K562 (cell line): Measurements from ENCODE around the gene GBP5. TPM values are rescaled to one million over a fixed set of nuclear protein-coding genes. Genes with fewer than 3 reads are reported as not detected.

Experiments used
- ATAC-seq: fragments of 200-7000 bp; cut with Tn5 transposase; 3 replicates; pipeline ENCODE4 v1.9.1; 2020; ENCODE audit warnings: moderate library complexity
- BruUV-seq: library from RNA; stranded (reverse); fragments of 400-500 nt; replicated peaks from 2 replicates; lab custom pipeline; 2021; lab: Mats Ljungman, UMichigan
- CTCF ChIA-PET: fragments of 300-600 bp; formaldehyde crosslinking; extraction: SDS; loops from one replicate; lab custom pipeline; 2021; ENCODE audit warnings: low intra/inter-chr PET ratio; lab: Yijun Ruan, JAX
- POLR2A ChIA-PET: fragments of 300-600, 350-650 bp; sonication (Branson Sonifier 250); formaldehyde crosslinking; extraction: SDS; loops from one replicate; lab custom pipeline; 2021; ENCODE audit warnings: antibody characterized with exemption, inconsistent platforms; lab: Yijun Ruan, JAX
- DNase-seq, 4 experiments: peaks; one replicate each; pipeline versions ENCODE4 v3.0.0 to v3.0.0-alpha.2; 2011 to 2018; ENCODE audit warnings: low spot score in 3 of 4, mixed read lengths in 3 of 4; ENCODE audit errors: extremely low read depth in 1 of 4
- FAIRE-seq: peaks from 2 replicates; lab custom pipeline; 2011; peaks lifted over from hg19 to GRCh38; lab: Jason Lieb, UNC
- H2AFZ ChIP-seq: 2 replicates; pipeline ENCODE4 v1.6.0; 2011; ENCODE audit warnings: low read depth, low read length, control low read depth, inconsistent platforms
- H3K27ac ChIP-seq: fragments of 200-600 bp; 3 replicates; pipeline ENCODE4 v1.8.0; 2011; ENCODE audit warnings: low read depth, mild to moderate bottlenecking, control low read depth, inconsistent platforms, low read length, moderate library complexity, mixed read lengths; ENCODE audit errors: extremely low read depth
- H3K27me3 ChIP-seq, 2 experiments: fragments of 300-600 bp in 1 of 2; 2 replicates in 1 of 2; 3 replicates in 1 of 2; pipeline versions ENCODE4 v1.6.0 to v1.8.0; 2011; ENCODE audit warnings: inconsistent platforms in 2 of 2, low read length in 2 of 2, mild to moderate bottlenecking in 1 of 2, mixed read lengths in 1 of 2, moderate library complexity in 1 of 2; ENCODE audit not compliant: control insufficient read depth in 2 of 2, insufficient read depth in 2 of 2
- H3K36me3 ChIP-seq: fragments of 300-600 bp; 3 replicates; pipeline ENCODE4 v1.8.0; 2011; ENCODE audit warnings: mild to moderate bottlenecking, low read length, inconsistent platforms; ENCODE audit not compliant: control insufficient read depth, insufficient read depth
- H3K4me1 ChIP-seq, 2 experiments: fragments of 200-600 bp in 1 of 2; replicated peaks in 1 of 2; 2 replicates in 1 of 2; 3 replicates in 1 of 2; pipeline versions ENCODE4 v1.5.1 to v1.8.0; 2011; ENCODE audit warnings: inconsistent platforms in 2 of 2, low read length in 2 of 2, mild to moderate bottlenecking in 1 of 2, mixed read lengths in 1 of 2, moderate library complexity in 1 of 2; ENCODE audit not compliant: control insufficient read depth in 2 of 2, insufficient read depth in 2 of 2
- H3K4me2 ChIP-seq: 2 replicates; pipeline ENCODE4 v1.6.1; 2011; ENCODE audit warnings: low read length, control low read depth, inconsistent platforms, mixed read lengths; ENCODE audit not compliant: insufficient read depth
- H3K4me3 ChIP-seq: fragments of 200-600 bp; sonication (generic), shearing (Covaris generic); 2 replicates; pipeline ENCODE4 v1.5.1; 2016; ENCODE audit warnings: control low read depth, inconsistent platforms
- H3K79me2 ChIP-seq: fragments of 200-600 bp; 3 replicates; pipeline ENCODE4 v1.8.0; 2011; ENCODE audit warnings: low read length, inconsistent platforms; ENCODE audit not compliant: control insufficient read depth, insufficient read depth
- H3K9ac ChIP-seq, 2 experiments: 2 replicates each; pipeline versions ENCODE4 v1.6.0 to v1.6.1; 2011; ENCODE audit warnings: low read depth in 2 of 2, low read length in 2 of 2, control low read depth in 1 of 2, inconsistent platforms in 1 of 2, mild to moderate bottlenecking in 1 of 2, mixed read lengths in 1 of 2; ENCODE audit not compliant: insufficient read depth in 1 of 2
- H3K9me1 ChIP-seq: one replicate; pipeline ENCODE4 v1.6.0; 2011; ENCODE audit warnings: inconsistent platforms, mild to moderate bottlenecking, low read length, moderate library complexity; ENCODE audit not compliant: control insufficient read depth, insufficient read depth
- H3K9me3 ChIP-seq: replicated peaks from 2 replicates; pipeline ENCODE4 v1.5.1; 2011; ENCODE audit warnings: low read depth, low read length, inconsistent platforms; ENCODE audit not compliant: control insufficient read depth, insufficient read depth
- H4K20me1 ChIP-seq: replicated peaks from 2 replicates; pipeline ENCODE4 v1.6.1; 2011; ENCODE audit warnings: low read length, inconsistent platforms, mixed read lengths; ENCODE audit not compliant: control insufficient read depth, insufficient read depth
- C11orf30 ChIP-seq: fragments of 450-650 bp; IDR thresholded peaks from 2 replicates; pipeline ENCODE4 v1.6.1; 2016; ENCODE audit warnings: low read depth, mild to moderate bottlenecking
- CREM ChIP-seq: IDR thresholded peaks from 2 replicates; pipeline ENCODE4 v1.6.1; 2014; ENCODE audit warnings: antibody characterized with exemption, low read depth
- ERF ChIP-seq: fragments of 450-650 bp; formaldehyde crosslinking; IDR thresholded peaks from 2 replicates; pipeline ENCODE4 v1.4.0; 2020; ENCODE audit warnings: mild to moderate bottlenecking, mixed read lengths
- JUN ChIP-seq, 2 experiments: sonication (generic) in 1 of 2; formaldehyde crosslinking in 1 of 2; IDR thresholded peaks; 2 replicates each; pipeline versions ENCODE4 v1.6.1 to v1.8.0; 2012 to 2022; ENCODE audit warnings: borderline replicate concordance in 2 of 2, mild to moderate bottlenecking in 2 of 2, improper control_type of control experiment in 1 of 2, low read depth in 1 of 2, low read length in 1 of 2, missing genetic modification reagents in 1 of 2
- MAFF ChIP-seq: IDR thresholded peaks from 2 replicates; pipeline ENCODE4 v1.6.1; 2012; ENCODE audit warnings: low read length, improper control_type of control experiment
- MAFG ChIP-seq: fragments of 450-650 bp; conservative IDR thresholded peaks from 2 replicates; pipeline ENCODE4 v1.6.1; 2016; ENCODE audit warnings: missing genetic modification characterization, missing compliant biosample characterization
- MAFK ChIP-seq: IDR thresholded peaks from 2 replicates; pipeline ENCODE4 v1.6.1; 2011; ENCODE audit warnings: low read length, improper control_type of control experiment
- MIER1 ChIP-seq: fragments of 450-650 bp; IDR thresholded peaks from 2 replicates; pipeline ENCODE4 v1.6.1; 2016; ENCODE audit warnings: antibody characterized with exemption, mild to moderate bottlenecking, low read depth
- PHF21A ChIP-seq: fragments of 450-650 bp; IDR thresholded peaks from 2 replicates; pipeline ENCODE4 v1.6.1; 2017; ENCODE audit warnings: low read depth, borderline replicate concordance
- RBM15 ChIP-seq: fragments of 200-400 bp; formaldehyde crosslinking; IDR thresholded peaks from 2 replicates; pipeline ENCODE4 v1.6.1; 2018; ENCODE audit warnings: mild to moderate bottlenecking, low read length, moderate library complexity; ENCODE audit not compliant: insufficient read depth
- TOE1 ChIP-seq, 2 experiments: fragments of 450-650 bp in 1 of 2; sonication (generic) in 1 of 2; formaldehyde crosslinking in 1 of 2; IDR thresholded peaks; 2 replicates each; pipeline versions ENCODE4 v1.7.1 to v1.8.0; 2016 to 2022; ENCODE audit warnings: borderline replicate concordance in 2 of 2, mild to moderate bottlenecking in 2 of 2, antibody characterized with exemption in 1 of 2, inconsistent platforms in 1 of 2, low read depth in 1 of 2, missing genetic modification reagents in 1 of 2, moderate library complexity in 1 of 2
- ZBTB17 ChIP-seq: fragments of 450-650 bp; formaldehyde crosslinking; IDR thresholded peaks from 2 replicates; pipeline ENCODE4 v1.4.0; 2020; ENCODE audit warnings: mild to moderate bottlenecking
- ZC3H8 ChIP-seq: fragments of 450-650 bp; IDR thresholded peaks from 2 replicates; pipeline ENCODE4 v1.6.1; 2017
- ZNF3 ChIP-seq: fragments of 250-450 bp; sonication (Bioruptor Pico); IDR thresholded peaks from 2 replicates; pipeline ENCODE4 v1.5.0; 2021; ENCODE audit warnings: mild to moderate bottlenecking, moderate library complexity
- ZNF316 ChIP-seq: fragments of 450-650 bp; IDR thresholded peaks from 2 replicates; pipeline ENCODE4 v1.6.1; 2016
- ZNF445 ChIP-seq: fragments of 250-450 bp; sonication (Bioruptor Pico); IDR thresholded peaks from 2 replicates; pipeline ENCODE4 v1.4.0; 2020; ENCODE audit warnings: low read depth, mild to moderate bottlenecking, moderate library complexity
- ZNF699 ChIP-seq: fragments of 250-450 bp; sonication (Bioruptor Pico); IDR thresholded peaks from 2 replicates; pipeline ENCODE4 v1.8.0; 2021; ENCODE audit warnings: mild to moderate bottlenecking, moderate library complexity; ENCODE audit not compliant: insufficient replicate concordance
- ZNF785 ChIP-seq: fragments of 250-450 bp; sonication (Bioruptor Pico); IDR thresholded peaks from 2 replicates; pipeline ENCODE4 v1.4.0; 2020; ENCODE audit warnings: mild to moderate bottlenecking
- ZSCAN29 ChIP-seq: fragments of 450-650 bp; IDR thresholded peaks from 2 replicates; pipeline ENCODE4 v1.6.1; 2017
- WGBS: fragments of 100-300 bp; shearing (Covaris generic); methylation state at CpG from one replicate; pipeline ENCODE4 v1.1.6; 2016; ENCODE audit warnings: low coverage, mixed read lengths; ENCODE audit not compliant: insufficient coverage; ENCODE audit errors: missing lambda C conversion rate; 5-methylcytosine and 5-hydroxymethylcytosine counted together
- in situ Hi-C: fragments of 300-500 bp; cut with MboI; formaldehyde crosslinking; loops from 4 replicates; pipeline ENCODE4 v1.15.0; 2018; ENCODE audit warnings: inconsistent platforms, mixed read lengths
- intact Hi-C: fragments of 100-400 bp; cut with micrococcal nuclease; formaldehyde crosslinking; loops from 2 replicates; pipeline ENCODE4 v1.14.2; 2022
- polyA plus RNA-seq, 8 experiments: library from polyadenylated mRNA; depleted of rRNA in 4 of 8; stranded (reverse) in 5 of 8; unstranded in 3 of 8; fragments of >200 nt; fragmentation: Nextera tagmentation in 2 of 8; fragmentation: Illumina TruSeq in 1 of 8; extraction: Ambion mirVana in 2 of 8; extraction: Trizol in 1 of 8; gene quantifications; 2 replicates each; pipeline versions ENCODE4 v1.2.1 to v1.2.3, GENCODE V29; 2011 to 2014; ENCODE audit warnings: inconsistent platforms in 1 of 8, missing spikeins in 1 of 8
- total RNA-seq, 7 experiments: library from RNA; depleted of rRNA in 6 of 7; stranded (reverse); fragments of >200 nt in 6 of 7; fragmentation: Illumina TruSeq in 2 of 7; extraction: Trizol in 2 of 7; gene quantifications; 2 replicates each; pipeline versions ENCODE4 v1.2.1 to v1.2.3, GENCODE V29; 2011 to 2021; ENCODE audit warnings: low replicate concordance in 1 of 7
- TF ChIP-seq, protein P1 (sequence below): sonication (generic); formaldehyde crosslinking; IDR thresholded peaks from 2 replicates; pipeline ENCODE4 v1.8.1; 2023; ENCODE audit warnings: mild to moderate bottlenecking, missing genetic modification reagents

The GBP5 gene
- total and polyA plus RNA-seq, 9 of the 15 experiments (the other 6 are each of a cell fraction or from before 2014, with no cell fraction given): 0.23 to 0.91 (median 0.57) TPM

DNA sequence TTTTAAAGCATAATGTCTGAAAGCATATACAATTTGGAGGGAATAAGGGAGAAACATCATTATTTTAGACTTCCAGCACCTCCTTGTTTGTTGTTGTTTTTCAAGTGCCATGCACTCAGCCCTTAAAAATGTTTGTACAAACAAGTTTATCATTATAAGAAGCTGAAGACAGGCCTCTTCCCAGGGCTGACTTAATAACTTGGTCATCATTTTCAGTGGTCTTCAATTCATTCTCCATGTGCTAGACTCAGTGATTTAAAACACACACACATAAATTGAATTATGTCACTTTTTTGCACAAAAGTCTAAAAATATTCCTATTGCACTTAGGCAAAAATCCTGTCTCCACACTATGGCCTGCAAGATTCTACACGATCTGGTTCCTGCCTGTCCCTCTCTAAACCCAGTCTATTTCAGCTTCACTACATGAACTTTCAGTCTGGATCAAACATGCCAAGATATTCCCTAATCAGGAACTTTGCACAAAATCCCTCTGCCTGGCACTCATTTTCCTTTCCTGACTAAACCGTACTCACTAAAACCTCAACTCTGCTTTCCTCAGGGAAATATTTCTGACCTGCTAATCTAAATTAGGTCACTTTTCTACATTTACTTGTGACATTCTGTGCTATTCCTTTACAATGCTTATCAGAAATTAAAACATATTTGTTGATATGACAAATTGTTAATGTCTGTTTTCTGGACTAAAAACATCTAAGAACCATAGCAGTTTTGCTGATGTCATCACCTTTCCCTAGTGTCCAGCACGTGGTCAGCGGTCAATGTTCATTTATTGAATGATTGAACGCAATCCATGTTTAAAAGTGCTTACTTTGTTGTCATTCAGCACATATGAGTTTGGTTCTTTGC is 14.8 kb upstream of the GBP5 start:
- Histone ChIP-seq H3K9ac (no peak overlapping the region), H3K79me2 (no peaks in the 10 kb centered on the region), H3K36me3 (no peaks in the 10 kb centered on the region), H3K4me2 (no peak overlapping the region), H4K20me1 (no peaks in the 10 kb centered on the region), H2AFZ (no peak overlapping the region), H3K4me1 (no peaks in the 10 kb centered on the region), H3K27ac (no peak overlapping the region), H3K9me1 (no peaks in the 10 kb centered on the region), H3K27me3 (no peaks in the 10 kb centered on the region), H3K9me3 (no peaks in the 10 kb centered on the region), H3K4me3 (no peak overlapping the region)
- in situ Hi-C loops: no loop called here
- 5% methylated on average over 5 of the region's 5 CpGs for WGBS
- no peak for DNase-seq
- FAIRE-seq: no peak
- BruUV-seq: no TSS peak
- ATAC-seq: no peak
- intact Hi-C loops: no loop called here
- ChIA-PET CTCF (no interaction called here), POLR2A (no interaction called here)
- TF ChIP-seq MAFK: peak; percentile 84
- TF ChIP-seq, protein P1, sequence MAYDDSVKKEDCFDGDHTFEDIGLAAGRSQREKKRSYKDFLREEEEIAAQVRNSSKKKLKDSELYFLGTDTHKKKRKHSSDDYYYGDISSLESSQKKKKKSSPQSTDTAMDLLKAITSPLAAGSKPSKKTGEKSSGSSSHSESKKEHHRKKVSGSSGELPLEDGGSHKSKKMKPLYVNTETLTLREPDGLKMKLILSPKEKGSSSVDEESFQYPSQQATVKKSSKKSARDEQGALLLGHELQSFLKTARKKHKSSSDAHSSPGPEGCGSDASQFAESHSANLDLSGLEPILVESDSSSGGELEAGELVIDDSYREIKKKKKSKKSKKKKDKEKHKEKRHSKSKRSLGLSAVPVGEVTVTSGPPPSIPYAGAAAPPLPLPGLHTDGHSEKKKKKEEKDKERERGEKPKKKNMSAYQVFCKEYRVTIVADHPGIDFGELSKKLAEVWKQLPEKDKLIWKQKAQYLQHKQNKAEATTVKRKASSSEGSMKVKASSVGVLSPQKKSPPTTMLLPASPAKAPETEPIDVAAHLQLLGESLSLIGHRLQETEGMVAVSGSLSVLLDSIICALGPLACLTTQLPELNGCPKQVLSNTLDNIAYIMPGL (CRISPR knock-in tag): no peak
- no peak for TF ChIP-seq ZNF3 (CRISPR knock-in tag)
- TF ChIP-seq CREM: no peak
- TF ChIP-seq ERF: no peak
- no peak for TF ChIP-seq ZNF699 (CRISPR knock-in tag)
- TF ChIP-seq MIER1: no peak
- peak; percentile 82 for TF ChIP-seq MAFG
- peak; percentile 75 for TF ChIP-seq C11orf30
- TF ChIP-seq ZNF316: peak; percentile 86
- no peak for TF ChIP-seq ZSCAN29
- no peak for TF ChIP-seq ZNF785
- no peak for TF ChIP-seq ZC3H8
- TF ChIP-seq TOE1 (IDR thresholded peaks at IDR 0.05; ENCODE audit: borderline replicate concordance): no peak
- TF ChIP-seq TOE1 (CRISPR knock-in tag; IDR thresholded peaks at IDR 0.05; ENCODE audit: borderline replicate concordance, low read depth): no peak
- TF ChIP-seq ZBTB17 (CRISPR knock-in tag): no peak
- TF ChIP-seq ZNF445: no peak
- TF ChIP-seq PHF21A: no peak
- peak; percentile 78 for TF ChIP-seq MAFF
- TF ChIP-seq RBM15: no peak
- TF ChIP-seq JUN (IDR thresholded peaks at IDR 0.05; ENCODE audit: borderline replicate concordance, low read depth, low read length): no peak
- TF ChIP-seq JUN (CRISPR knock-in tag; IDR thresholded peaks at IDR 0.05; ENCODE audit: borderline replicate concordance): no peak
